Endodermal cell (in vitro differentiated cells): ENCODE data around the gene DIO1. TPM values are rescaled to one million over a fixed set of nuclear protein-coding genes. Genes with fewer than 3 reads are reported as not detected.

Source experiments
- DNase-seq: peaks from one replicate; pipeline ENCODE4 v3.0.0-alpha.2; 2017
- H3K27ac ChIP-seq: 2 replicates; pipeline ENCODE4 v1.5.1; 2013; ENCODE audit warnings: mild to moderate bottlenecking, low read depth, low read length, moderate library complexity
- H3K27me3 ChIP-seq: 2 replicates; pipeline ENCODE4 v1.6.1; 2013; ENCODE audit warnings: mild to moderate bottlenecking, low read length, moderate library complexity; ENCODE audit not compliant: insufficient read depth, control insufficient read depth, poor library complexity, severe bottlenecking
- H3K36me3 ChIP-seq: 2 replicates; pipeline ENCODE4 v1.7.0; 2013; ENCODE audit warnings: mild to moderate bottlenecking, low read length, moderate library complexity; ENCODE audit not compliant: control insufficient read depth, insufficient read depth
- H3K4me1 ChIP-seq: one replicate; pipeline ENCODE4 v1.7.0; 2013; ENCODE audit warnings: low read length; ENCODE audit not compliant: control insufficient read depth, insufficient read depth
- H3K4me3 ChIP-seq: 2 replicates; pipeline ENCODE4 v1.5.1; 2013; ENCODE audit warnings: mild to moderate bottlenecking, low read length, moderate library complexity
- H3K9ac ChIP-seq: 2 replicates; pipeline ENCODE4 v1.6.1; 2013; ENCODE audit warnings: mild to moderate bottlenecking, low read length, moderate library complexity; ENCODE audit not compliant: poor library complexity, severe bottlenecking; ENCODE audit errors: extremely low read depth
- H3K9me3 ChIP-seq: 2 replicates; pipeline ENCODE4 v1.6.1; 2013; ENCODE audit warnings: mild to moderate bottlenecking, low read length, moderate library complexity; ENCODE audit not compliant: control insufficient read depth
- H3K27ac Mint-ChIP-seq: 2 replicates; pipeline ENCODE4 v1.8.0; 2020; ENCODE audit warnings: mixed read lengths
- H3K27me3 Mint-ChIP-seq: 2 replicates; pipeline ENCODE4 v1.8.0; 2021; ENCODE audit warnings: mild to moderate bottlenecking, mixed read lengths; ENCODE audit not compliant: insufficient read depth
- H3K36me3 Mint-ChIP-seq: 2 replicates; pipeline ENCODE4 v1.8.0; 2020; ENCODE audit warnings: low read depth, mixed read lengths
- H3K4me1 Mint-ChIP-seq: 2 replicates; pipeline ENCODE4 v1.8.0; 2020; ENCODE audit warnings: mixed read lengths
- H3K4me3 Mint-ChIP-seq: 2 replicates; pipeline ENCODE4 v1.8.0; 2020; ENCODE audit warnings: mild to moderate bottlenecking, moderate library complexity, mixed read lengths
- H3K9me3 Mint-ChIP-seq: 2 replicates; pipeline ENCODE4 v1.8.0; 2020; ENCODE audit warnings: mild to moderate bottlenecking, mixed read lengths
- WGBS, 2 experiments: methylation state at CpG; one replicate each; pipeline versions ENCODE4 v1.1.5 to v1.1.7; 2013; ENCODE audit warnings: missing lambda C conversion rate in 2 of 2, mixed read lengths in 1 of 2; ENCODE audit not compliant: insufficient coverage in 1 of 2, insufficient read length in 1 of 2; 5-methylcytosine and 5-hydroxymethylcytosine counted together
- total RNA-seq, 2 donors: library from RNA; stranded (reverse); fragmentation: NEBNext Ultra II Directional in 1 of 2; extraction: Animal tissue kit (Norgen Biotek cat#: 25700) in 1 of 2; gene quantifications; 2 replicates in 1 of 2; 3 replicates in 1 of 2; pipeline ENCODE4 v1.2.1, GENCODE V29; 2021
- TF ChIP-seq, protein P1 (sequence below): fragments of 200-600 bp; sonication (generic); conservative IDR thresholded peaks from 2 replicates; pipeline ENCODE4 v1.5.0; 2021; ENCODE audit warnings: antibody characterized with exemption, mild to moderate bottlenecking

The DIO1 gene
- total RNA-seq, 2 donors from 2014 or later, result not detected

DNA sequence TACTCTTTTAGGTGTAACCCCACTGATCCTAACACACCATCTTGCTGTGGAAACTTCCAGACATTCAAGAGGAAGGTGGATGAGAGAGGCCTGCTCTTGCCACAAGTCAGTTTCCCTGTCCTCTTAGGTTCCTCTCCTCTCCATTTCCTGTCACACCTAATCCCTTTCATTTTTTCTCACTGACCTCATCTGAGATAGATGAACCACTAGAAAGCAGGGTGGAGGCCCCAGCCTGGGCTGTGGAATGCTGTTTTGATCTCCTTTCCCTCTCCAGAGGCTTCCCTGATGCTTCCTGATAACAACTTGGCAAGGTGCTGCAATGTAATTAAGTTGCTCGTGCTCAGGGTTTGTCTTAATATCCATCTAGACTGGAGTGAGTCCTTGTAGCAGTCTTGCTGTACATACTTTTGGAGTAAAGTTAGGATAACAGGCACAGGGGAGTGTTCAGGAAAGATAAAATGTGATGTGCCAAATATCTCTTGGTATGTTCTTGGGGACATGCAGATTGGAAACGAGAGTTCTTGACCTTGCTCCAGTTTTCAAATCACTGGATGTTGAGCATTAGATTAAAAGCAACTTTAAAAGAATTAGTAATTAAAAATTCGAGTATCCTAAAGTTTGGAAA, 63.3 kb downstream of the DIO1 start:
- peak overlapping the region; percentile 37 for H3K4me3 ChIP-seq
- H3K27ac ChIP-seq, result peak overlapping the region; percentile 18
- Mint-ChIP-seq H3K4me3 (peak overlapping the region; percentile 14), H3K27me3 (no peaks in the 10 kb centered on the region), H3K4me1 (peaks cover 17% of the 10 kb centered on the region), H3K36me3 (peaks cover 37% of the 10 kb centered on the region), H3K27ac (peak overlapping the region; percentile 90), H3K9me3 (no peaks in the 10 kb centered on the region)
- TF ChIP-seq, protein P1, sequence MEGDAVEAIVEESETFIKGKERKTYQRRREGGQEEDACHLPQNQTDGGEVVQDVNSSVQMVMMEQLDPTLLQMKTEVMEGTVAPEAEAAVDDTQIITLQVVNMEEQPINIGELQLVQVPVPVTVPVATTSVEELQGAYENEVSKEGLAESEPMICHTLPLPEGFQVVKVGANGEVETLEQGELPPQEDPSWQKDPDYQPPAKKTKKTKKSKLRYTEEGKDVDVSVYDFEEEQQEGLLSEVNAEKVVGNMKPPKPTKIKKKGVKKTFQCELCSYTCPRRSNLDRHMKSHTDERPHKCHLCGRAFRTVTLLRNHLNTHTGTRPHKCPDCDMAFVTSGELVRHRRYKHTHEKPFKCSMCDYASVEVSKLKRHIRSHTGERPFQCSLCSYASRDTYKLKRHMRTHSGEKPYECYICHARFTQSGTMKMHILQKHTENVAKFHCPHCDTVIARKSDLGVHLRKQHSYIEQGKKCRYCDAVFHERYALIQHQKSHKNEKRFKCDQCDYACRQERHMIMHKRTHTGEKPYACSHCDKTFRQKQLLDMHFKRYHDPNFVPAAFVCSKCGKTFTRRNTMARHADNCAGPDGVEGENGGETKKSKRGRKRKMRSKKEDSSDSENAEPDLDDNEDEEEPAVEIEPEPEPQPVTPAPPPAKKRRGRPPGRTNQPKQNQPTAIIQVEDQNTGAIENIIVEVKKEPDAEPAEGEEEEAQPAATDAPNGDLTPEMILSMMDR, result no peak
- H3K36me3 ChIP-seq, result peaks cover 63% of the 10 kb centered on the region
- peaks cover 3% of the 10 kb centered on the region for H3K4me1 ChIP-seq
- H3K9me3 ChIP-seq, result no peaks in the 10 kb centered on the region
- 53 to 73% methylated on average over 2 to 3 of the region's 3 CpGs for WGBS, 2 experiments
- H3K9ac ChIP-seq, result peak overlapping the region; percentile 52
- DNase-seq, result peak; percentile 85
- H3K27me3 ChIP-seq, result no peaks in the 10 kb centered on the region

DNA sequence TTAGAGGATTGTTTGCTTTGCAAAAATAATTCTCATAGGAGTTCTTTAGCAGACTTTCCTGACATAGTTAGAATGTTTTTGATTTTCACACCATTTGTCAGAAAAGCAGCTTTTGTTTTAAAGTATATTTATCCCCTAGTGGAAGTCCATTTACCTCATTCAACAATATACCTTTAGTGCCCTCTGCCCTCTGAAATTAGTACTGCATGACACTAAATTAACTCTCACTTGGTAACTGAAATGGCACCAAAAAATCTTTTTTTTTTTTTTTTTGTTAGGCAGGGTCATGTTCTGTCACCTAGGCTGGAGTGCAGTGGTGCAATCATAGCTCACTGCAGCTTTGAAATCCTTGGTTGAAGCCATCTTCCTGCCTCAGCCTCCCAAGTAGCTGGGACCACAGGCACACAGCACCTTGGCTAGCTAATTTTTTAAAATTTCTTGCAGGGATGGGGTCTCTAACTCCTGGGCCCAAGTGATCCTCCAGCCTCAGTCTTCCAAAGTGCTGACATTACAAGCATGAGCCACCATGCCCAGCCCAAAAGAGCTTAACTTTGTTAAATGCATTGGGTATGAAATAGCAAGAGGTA, 65.8 kb downstream of the DIO1 start:
- TF ChIP-seq, protein P1, result peak; percentile 85
- Histone ChIP-seq H3K36me3 (peaks cover 60% of the 10 kb centered on the region), H3K4me1 (peaks cover 3% of the 10 kb centered on the region), H3K27ac (no peak overlapping the region), H3K9me3 (no peaks in the 10 kb centered on the region), H3K27me3 (no peaks in the 10 kb centered on the region), H3K4me3 (no peak overlapping the region), H3K9ac (no peak overlapping the region)
- DNase-seq, result no peak
- Mint-ChIP-seq H3K9me3 (no peaks in the 10 kb centered on the region), H3K4me1 (peaks cover 26% of the 10 kb centered on the region), H3K27ac (no peak overlapping the region), H3K36me3 (peaks cover 39% of the 10 kb centered on the region), H3K4me3 (no peak overlapping the region), H3K27me3 (no peaks in the 10 kb centered on the region)

Other genes starting within 250 kb of the DIO1 start
- gene GLIS1, start 155.0 kb upstream of the DIO1 start, total RNA-seq, result 1 to 10 TPM; 2.1 to 3.9 TPM
- 10 to 100 TPM; 32.4 to 38.7 TPM for gene NDC1, start 55.9 kb upstream of the DIO1 start, total RNA-seq
- 10 to 100 TPM; 32.7 to 32.8 TPM for gene YIPF1, start 4.4 kb upstream of the DIO1 start, total RNA-seq
- gene IFT25, start 51.5 kb downstream of the DIO1 start, total RNA-seq, result 10 to 100 TPM; 34.8 to 56.7 TPM
- gene LRRC42, start 52.2 kb downstream of the DIO1 start, total RNA-seq, result 10 to 100 TPM; 46.0 to 55.1 TPM
- not detected for gene LDLRAD1, start 124.0 kb downstream of the DIO1 start, total RNA-seq
- 100 to 1,000 TPM in 1 of 2 donors, 10 to 100 TPM in 1; 99.6 to 112 TPM for gene TMEM59, start 159.0 kb downstream of the DIO1 start, total RNA-seq
- 1 to 10 TPM; 5.9 to 6.6 TPM for gene TCEANC2, start 159.4 kb downstream of the DIO1 start, total RNA-seq